ENCODE measurements around the gene SHPK. TPM values are rescaled to one million over a fixed set of nuclear protein-coding genes. Genes with fewer than 3 reads are reported as not detected.

SHPK gene
- total and polyA plus RNA-seq, 8 donors = 10.4 to 16.8 (median 13.8) TPM

DNA sequence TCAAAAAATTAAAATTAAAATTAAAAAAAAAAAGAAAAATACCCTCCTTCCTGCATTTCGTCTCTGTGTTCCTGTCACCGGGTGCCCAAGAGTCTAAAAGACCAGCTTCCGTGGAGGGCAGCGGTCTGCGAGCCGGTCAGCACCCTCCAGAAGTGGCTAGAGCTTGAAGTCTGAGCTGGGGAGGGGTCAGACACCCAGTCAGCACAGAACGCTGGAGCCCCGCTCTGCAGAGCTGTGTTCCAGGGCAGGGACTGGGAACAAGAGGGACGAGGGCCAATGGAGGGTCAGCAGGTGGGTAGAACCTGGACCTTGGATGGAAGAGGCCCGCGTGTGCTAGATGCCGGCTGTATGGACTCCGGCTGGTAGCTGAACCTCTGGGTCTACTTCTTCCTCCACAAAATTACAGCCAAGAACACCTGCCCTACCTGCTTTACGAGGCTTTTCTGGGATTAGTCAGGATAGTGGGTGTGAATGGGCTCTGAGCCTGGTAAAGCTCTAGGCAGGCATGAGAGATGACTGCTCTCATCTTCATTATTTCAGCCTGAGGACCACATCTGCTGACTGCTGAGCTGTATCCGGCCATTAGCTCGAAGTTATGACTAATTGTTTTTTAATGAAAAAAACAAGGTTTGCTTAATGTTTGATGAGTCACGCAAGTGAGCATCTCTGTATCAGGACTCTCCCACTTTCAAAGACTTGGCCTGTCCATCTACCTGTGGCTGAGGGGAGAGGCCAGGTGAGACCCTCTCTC, 32.8 kb downstream of the SHPK start:
- no peak for ATAC-seq
- H3K4me3 ChIP-seq = no peak overlapping the region
- intact Hi-C loops (cut with DNase I) = no loop called here
- no peaks in the 10 kb centered on the region for H3K9me3 ChIP-seq
- no peak overlapping the region for H3K27ac ChIP-seq
- H3K27me3 ChIP-seq = no peaks in the 10 kb centered on the region
- TF ChIP-seq, protein P1, sequence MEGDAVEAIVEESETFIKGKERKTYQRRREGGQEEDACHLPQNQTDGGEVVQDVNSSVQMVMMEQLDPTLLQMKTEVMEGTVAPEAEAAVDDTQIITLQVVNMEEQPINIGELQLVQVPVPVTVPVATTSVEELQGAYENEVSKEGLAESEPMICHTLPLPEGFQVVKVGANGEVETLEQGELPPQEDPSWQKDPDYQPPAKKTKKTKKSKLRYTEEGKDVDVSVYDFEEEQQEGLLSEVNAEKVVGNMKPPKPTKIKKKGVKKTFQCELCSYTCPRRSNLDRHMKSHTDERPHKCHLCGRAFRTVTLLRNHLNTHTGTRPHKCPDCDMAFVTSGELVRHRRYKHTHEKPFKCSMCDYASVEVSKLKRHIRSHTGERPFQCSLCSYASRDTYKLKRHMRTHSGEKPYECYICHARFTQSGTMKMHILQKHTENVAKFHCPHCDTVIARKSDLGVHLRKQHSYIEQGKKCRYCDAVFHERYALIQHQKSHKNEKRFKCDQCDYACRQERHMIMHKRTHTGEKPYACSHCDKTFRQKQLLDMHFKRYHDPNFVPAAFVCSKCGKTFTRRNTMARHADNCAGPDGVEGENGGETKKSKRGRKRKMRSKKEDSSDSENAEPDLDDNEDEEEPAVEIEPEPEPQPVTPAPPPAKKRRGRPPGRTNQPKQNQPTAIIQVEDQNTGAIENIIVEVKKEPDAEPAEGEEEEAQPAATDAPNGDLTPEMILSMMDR (IDR thresholded peaks at IDR 0.05) = no peak
- peaks cover 0 to 28% of the 10 kb centered on the region in 2 donors for H3K36me3 ChIP-seq
- no peak for DNase-seq
- H3K4me1 ChIP-seq = no peaks in the 10 kb centered on the region

- no peaks in the 10 kb centered on the region for H3K27me3 ChIP-seq
- H3K9me3 ChIP-seq = no peaks in the 10 kb centered on the region
- DNase-seq (peak in 1 of 4 donors; percentile 23), ATAC-seq (peak; percentile 47)
- no peak overlapping the region for H3K4me3 ChIP-seq
- H3K27ac ChIP-seq = no peak overlapping the region
- TF ChIP-seq, protein P1 (IDR thresholded peaks at IDR 0.05) = peak in 1 of 2 donors; percentile 30
- H3K36me3 ChIP-seq = peaks cover 0 to 26% of the 10 kb centered on the region in 2 donors
- intact Hi-C loops (cut with DNase I) = no loop called here
- H3K4me1 ChIP-seq = no peaks in the 10 kb centered on the region
These were observed 33.6 kb downstream of the SHPK start for GRCh38 chr17:3602499-3602898.

- no peak for ATAC-seq
- Histone ChIP-seq H3K9me3 (no peaks in the 10 kb centered on the region), H3K27me3 (no peaks in the 10 kb centered on the region), H3K4me3 (no peak overlapping the region), H3K27ac (no peak overlapping the region), H3K4me1 (no peaks in the 10 kb centered on the region), H3K36me3 (peaks cover 0 to 8% of the 10 kb centered on the region in 2 donors)
- DNase-seq = no peak
- intact Hi-C loops (cut with DNase I) = no loop called here
- TF ChIP-seq, protein P1 (IDR thresholded peaks at IDR 0.05) = no peak
These were observed 35.4 kb downstream of the SHPK start for GRCh38 chr17:3600529-3601205.

GRCh38 chr17:3598078-3598477, 38.0 kb downstream of the SHPK start:
- no peaks in the 10 kb centered on the region for H3K4me1 ChIP-seq
- no peak overlapping the region for H3K4me3 ChIP-seq
- no peaks in the 10 kb centered on the region for H3K27me3 ChIP-seq
- DNase-seq (no peak), ATAC-seq (no peak)
- H3K9me3 ChIP-seq = no peaks in the 10 kb centered on the region
- TF ChIP-seq, protein P1 (IDR thresholded peaks at IDR 0.05) = no peak
- H3K27ac ChIP-seq = no peak overlapping the region
- intact Hi-C loops (cut with DNase I) = no loop called here
- no peaks in the 10 kb centered on the region for H3K36me3 ChIP-seq

DNA sequence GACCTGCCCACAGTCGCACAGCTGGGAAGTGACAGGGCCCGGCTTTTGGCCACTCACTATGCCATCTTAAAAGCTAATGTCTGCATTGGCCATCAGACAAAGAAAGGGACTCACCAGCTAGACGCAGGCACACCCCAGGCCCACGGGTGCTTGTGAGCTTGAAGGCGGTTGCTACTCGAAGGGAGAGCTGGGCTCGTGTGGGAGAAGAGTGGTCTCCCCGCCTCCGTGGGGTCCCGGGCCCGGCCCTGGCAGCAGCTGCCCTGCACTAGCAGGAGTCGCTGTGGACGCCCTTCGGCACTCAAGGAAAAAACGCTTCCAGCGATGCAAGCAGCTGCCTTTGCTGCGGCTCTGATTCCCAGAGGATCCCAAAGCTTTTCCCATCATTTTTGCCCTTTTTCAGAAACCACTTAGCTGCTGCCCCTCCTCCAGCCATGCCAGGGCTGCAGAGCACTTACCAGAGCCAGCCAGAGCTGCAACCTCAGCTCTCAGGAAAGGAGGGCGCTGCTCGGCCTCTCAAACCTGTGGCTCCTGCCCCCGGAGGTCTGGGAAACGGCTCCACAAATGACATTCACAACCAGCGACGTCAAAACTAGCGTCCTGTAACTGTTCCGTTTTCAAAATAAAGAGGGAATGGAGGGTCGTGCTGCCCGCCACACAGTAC, 39.1 kb downstream of the SHPK start:
- Histone ChIP-seq H3K4me3 (no peak overlapping the region), H3K27me3 (no peaks in the 10 kb centered on the region), H3K27ac (no peak overlapping the region), H3K36me3 (no peaks in the 10 kb centered on the region), H3K4me1 (no peaks in the 10 kb centered on the region), H3K9me3 (no peaks in the 10 kb centered on the region)
- ATAC-seq (no peak), DNase-seq (no peak)
- TF ChIP-seq, protein P1 (IDR thresholded peaks at IDR 0.05) = no peak
- intact Hi-C loops (cut with DNase I) = no loop called here

All from left lung (tissue), 10 donors.